ENCODE data around the gene C1QTNF8.

- TF ChIP-seq CTCF (IDR thresholded peaks at IDR 0.05; ENCODE audit: low read depth, low read length, missing input control) (no peak), RAD21 (IDR thresholded peaks at IDR 0.05) (no peak), EGR1 (IDR thresholded peaks at IDR 0.05; ENCODE audit: low read depth in 2 of 2) (no peak), MAX (IDR thresholded peaks at IDR 0.05) (no peak), RXRA (IDR thresholded peaks at IDR 0.05) (no peak)
These were observed 51.4 kb downstream of the C1QTNF8 start for GRCh38 chr16:1044460-1045309.

Data from liver (tissue), 3 donors.